GM06990 (cell line): ENCODE data around the gene TGOLN2.
"Not testable (repeated sequence)": the region's sequence is repeated elsewhere in the genome, so short reads cannot be mapped to it uniquely, and the experiment has no call there.

ENCODE experiments used
- DNase-seq: peaks from one replicate; pipeline ENCODE4 v3.0.0-alpha.2; 2011; ENCODE audit not compliant: insufficient read length; ENCODE audit errors: extremely low read depth
- H3K27me3 ChIP-seq: replicated peaks from 2 replicates; pipeline ENCODE4 v1.6.0; 2011; ENCODE audit warnings: low read length; ENCODE audit not compliant: control insufficient read depth, insufficient read depth
- H3K36me3 ChIP-seq: 2 replicates; pipeline ENCODE4 v1.5.1; 2011; ENCODE audit warnings: low read length; ENCODE audit not compliant: control insufficient read depth, insufficient read depth
- H3K4me3 ChIP-seq: replicated peaks from 2 replicates; pipeline ENCODE4 v1.5.1; 2011; ENCODE audit warnings: low read depth, mild to moderate bottlenecking, control low read depth, low read length
- CTCF ChIP-seq: IDR thresholded peaks from 2 replicates; pipeline ENCODE4 v1.5.1; 2011; ENCODE audit warnings: low read length, control low read depth, mild to moderate bottlenecking, inconsistent platforms; ENCODE audit not compliant: insufficient read depth, poor library complexity, severe bottlenecking

Gene TGOLN2

GRCh38 chr2:85342156-85342555, 14.4 kb upstream of the TGOLN2 start:
- no peak for TF ChIP-seq CTCF
- DNase-seq, result no peak
- H3K36me3 ChIP-seq, result peaks cover 14% of the 10 kb centered on the region
- H3K27me3 ChIP-seq, result no peaks in the 10 kb centered on the region
- no peak overlapping the region for H3K4me3 ChIP-seq

DNA sequence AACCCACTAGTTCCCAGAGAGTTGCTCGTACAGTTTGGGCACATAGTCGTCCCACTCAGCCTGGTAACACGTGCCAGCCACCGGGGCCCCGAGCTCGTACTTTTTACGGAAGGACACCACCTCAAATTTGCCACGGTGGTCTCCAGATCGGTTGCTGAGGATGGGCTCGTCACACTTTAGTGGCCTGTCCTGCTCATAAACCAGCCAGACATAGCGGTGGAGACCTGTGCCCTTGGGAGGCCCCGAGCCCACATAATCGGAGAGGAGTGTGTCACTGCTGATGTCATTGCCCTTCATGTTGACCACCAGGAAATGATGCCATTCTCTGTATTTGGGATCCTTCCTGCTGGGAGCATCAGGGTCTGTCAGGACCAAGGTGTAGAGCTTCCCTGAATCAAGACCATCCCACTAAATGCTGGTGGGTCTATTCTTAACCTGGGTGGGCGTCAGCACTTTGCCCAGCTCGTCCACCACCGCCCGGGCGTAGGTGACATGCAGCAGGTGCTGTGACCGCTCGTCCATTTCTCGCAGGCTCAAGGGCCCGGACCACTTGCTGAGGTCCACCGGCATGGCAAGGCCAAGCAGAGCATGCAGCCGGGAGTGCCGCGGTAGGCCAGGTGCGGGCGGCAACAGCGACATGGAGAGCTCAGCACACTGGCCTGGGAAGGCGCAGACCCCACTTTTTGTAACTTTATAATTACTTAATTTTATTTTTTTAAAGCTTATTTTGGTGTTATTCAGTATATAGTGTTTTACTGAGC, 13.7 kb upstream of the TGOLN2 start:
- TF ChIP-seq CTCF, result no peak
- Histone ChIP-seq H3K36me3 (peaks cover 12% of the 10 kb centered on the region), H3K27me3 (no peaks in the 10 kb centered on the region), H3K4me3 (no peak overlapping the region)
- DNase-seq, result no peak

- H3K4me3 ChIP-seq, result no peak overlapping the region
- TF ChIP-seq CTCF, result no peak
- H3K36me3 ChIP-seq, result peaks cover 5% of the 10 kb centered on the region
- no peak for DNase-seq
- H3K27me3 ChIP-seq, result no peaks in the 10 kb centered on the region
These were observed 12.5 kb upstream of the TGOLN2 start for GRCh38 chr2:85340034-85340892.

GRCh38 chr2:85334928-85335327, 7.1 kb upstream of the TGOLN2 start:
- no peak for TF ChIP-seq CTCF

GRCh38 chr2:85333877-85334276, 6.1 kb upstream of the TGOLN2 start:
- not testable (repeated sequence) for H3K27me3 ChIP-seq, DNase-seq, H3K36me3 ChIP-seq, H3K4me3 ChIP-seq

More at GRCh38 chr2:85334928-85335327, 7.1 kb upstream of the TGOLN2 start:
- Histone ChIP-seq H3K36me3 (no peaks in the 10 kb centered on the region), H3K4me3 (no peak overlapping the region), H3K27me3 (no peaks in the 10 kb centered on the region)
- DNase-seq, result no peak
